Measurements from ENCODE around the gene ERG. TPM values are rescaled to one million over a fixed set of nuclear protein-coding genes. Genes with fewer than 3 reads are reported as not detected.

ERG gene
- total RNA-seq, 1 experiment from 2014 or later: not detected

DNA sequence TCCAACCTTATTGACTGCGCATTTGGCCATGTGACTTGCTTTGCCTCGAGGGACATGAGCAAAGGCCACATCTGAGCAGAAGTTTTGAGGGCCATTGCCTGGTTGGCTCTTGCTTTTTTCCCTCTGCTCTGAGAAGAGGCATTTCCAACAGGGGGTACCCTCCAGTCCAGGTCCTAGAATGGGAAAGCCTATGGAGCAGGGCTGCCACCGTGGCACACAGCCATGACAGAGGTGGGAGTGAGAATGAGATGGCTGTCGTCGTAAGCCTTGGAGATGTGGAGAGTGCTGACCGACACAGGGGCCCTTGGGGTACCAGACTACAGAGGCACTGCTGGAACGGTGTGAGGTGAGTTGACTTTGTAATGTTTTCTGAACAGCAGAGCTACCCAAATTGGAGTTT is 138.4 kb downstream of the ERG start:
- intact Hi-C loops (cut with micrococcal nuclease; ENCODE audit: unreplicated experiment): loop anchor here (5.0 kb wide), 1 partner anchor 648 kb away; no protein-coding TSS in a partner anchor
- no peaks in the 10 kb centered on the region for H3K9me3 Mint-ChIP-seq (ENCODE audit: low read depth, unreplicated experiment)
- no peaks in the 10 kb centered on the region for H3K4me1 Mint-ChIP-seq (ENCODE audit: low read depth, unreplicated experiment)
- TF ChIP-seq, protein P1, sequence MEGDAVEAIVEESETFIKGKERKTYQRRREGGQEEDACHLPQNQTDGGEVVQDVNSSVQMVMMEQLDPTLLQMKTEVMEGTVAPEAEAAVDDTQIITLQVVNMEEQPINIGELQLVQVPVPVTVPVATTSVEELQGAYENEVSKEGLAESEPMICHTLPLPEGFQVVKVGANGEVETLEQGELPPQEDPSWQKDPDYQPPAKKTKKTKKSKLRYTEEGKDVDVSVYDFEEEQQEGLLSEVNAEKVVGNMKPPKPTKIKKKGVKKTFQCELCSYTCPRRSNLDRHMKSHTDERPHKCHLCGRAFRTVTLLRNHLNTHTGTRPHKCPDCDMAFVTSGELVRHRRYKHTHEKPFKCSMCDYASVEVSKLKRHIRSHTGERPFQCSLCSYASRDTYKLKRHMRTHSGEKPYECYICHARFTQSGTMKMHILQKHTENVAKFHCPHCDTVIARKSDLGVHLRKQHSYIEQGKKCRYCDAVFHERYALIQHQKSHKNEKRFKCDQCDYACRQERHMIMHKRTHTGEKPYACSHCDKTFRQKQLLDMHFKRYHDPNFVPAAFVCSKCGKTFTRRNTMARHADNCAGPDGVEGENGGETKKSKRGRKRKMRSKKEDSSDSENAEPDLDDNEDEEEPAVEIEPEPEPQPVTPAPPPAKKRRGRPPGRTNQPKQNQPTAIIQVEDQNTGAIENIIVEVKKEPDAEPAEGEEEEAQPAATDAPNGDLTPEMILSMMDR (IDR thresholded peaks at IDR 0.05; ENCODE audit: unreplicated experiment): no peak
- no peak overlapping the region for H3K4me3 Mint-ChIP-seq (ENCODE audit: low read depth, unreplicated experiment)
- peaks cover 42% of the 10 kb centered on the region for H3K27me3 Mint-ChIP-seq (ENCODE audit: unreplicated experiment)
- H3K36me3 Mint-ChIP-seq (ENCODE audit: insufficient read depth, unreplicated experiment): no peaks in the 10 kb centered on the region
- H3K27ac Mint-ChIP-seq (ENCODE audit: unreplicated experiment): no peak overlapping the region
- CTCF ChIA-PET: no interaction called here
- BruUV-seq (replicated peaks): no TSS peak
- no peak for DNase-seq

DNA sequence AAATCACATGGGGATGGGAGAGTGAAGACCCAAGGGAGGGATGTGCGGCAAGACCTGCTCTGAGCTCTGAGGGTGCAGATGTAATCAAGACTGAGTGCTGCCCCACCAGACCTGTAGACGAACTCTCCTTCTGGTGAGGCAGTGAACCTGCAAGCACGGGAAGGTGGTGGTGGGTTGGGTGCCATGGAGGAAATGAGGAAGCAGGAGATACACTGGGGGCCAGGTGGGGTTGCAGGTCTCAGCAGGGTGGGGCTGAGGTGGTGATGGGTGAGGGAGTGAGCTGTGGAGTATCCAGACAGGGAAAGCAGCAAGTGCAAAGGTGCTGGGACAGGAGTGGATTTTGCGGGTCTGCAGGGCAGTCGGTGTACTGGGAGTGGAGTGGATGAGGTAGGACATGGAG is 139.2 kb downstream of the ERG start:
- no TSS peak for BruUV-seq (replicated peaks)
- Mint-ChIP-seq H3K4me3 (ENCODE audit: low read depth, unreplicated experiment) (no peak overlapping the region), H3K27ac (ENCODE audit: unreplicated experiment) (no peak overlapping the region)

DNA sequence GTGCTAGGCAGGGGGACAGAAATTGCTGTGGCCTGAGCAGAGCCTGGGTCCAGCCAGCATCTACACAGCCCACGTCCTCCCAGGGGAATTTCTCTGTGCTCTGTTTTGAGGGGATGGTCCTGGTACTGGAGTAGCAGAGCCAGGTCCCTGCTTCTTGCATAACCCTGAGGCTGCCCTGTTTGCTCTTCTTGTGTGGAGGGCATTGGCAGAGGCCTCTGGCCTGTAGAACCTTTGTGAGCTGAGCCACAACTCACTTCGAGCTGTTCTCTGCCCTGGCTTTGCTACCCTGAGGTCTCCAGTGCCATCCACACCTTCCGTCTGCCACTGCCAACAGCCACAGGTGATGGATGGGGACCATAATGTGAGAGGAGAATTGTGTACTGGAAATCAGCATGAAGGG is 139.6 kb downstream of the ERG start:
- no peak for DNase-seq
- H3K27ac Mint-ChIP-seq (ENCODE audit: unreplicated experiment): no peak overlapping the region
- peaks cover 42% of the 10 kb centered on the region for H3K27me3 Mint-ChIP-seq (ENCODE audit: unreplicated experiment)
- no peaks in the 10 kb centered on the region for H3K9me3 Mint-ChIP-seq (ENCODE audit: low read depth, unreplicated experiment)
- no peak overlapping the region for H3K4me3 Mint-ChIP-seq (ENCODE audit: low read depth, unreplicated experiment)
- CTCF ChIA-PET: no interaction called here
- BruUV-seq (replicated peaks): no TSS peak
- intact Hi-C loops (cut with micrococcal nuclease; ENCODE audit: unreplicated experiment): loop anchor here (5.0 kb wide), 1 partner anchor 646 kb away; no protein-coding TSS in a partner anchor
- TF ChIP-seq, protein P1 (IDR thresholded peaks at IDR 0.05; ENCODE audit: unreplicated experiment): no peak
- no peaks in the 10 kb centered on the region for H3K4me1 Mint-ChIP-seq (ENCODE audit: low read depth, unreplicated experiment)
- no peaks in the 10 kb centered on the region for H3K36me3 Mint-ChIP-seq (ENCODE audit: insufficient read depth, unreplicated experiment)

More for the DNA sequence above, 139.2 kb downstream of the ERG start:
- Mint-ChIP-seq H3K27me3 (ENCODE audit: unreplicated experiment) (peaks cover 42% of the 10 kb centered on the region), H3K9me3 (ENCODE audit: low read depth, unreplicated experiment) (no peaks in the 10 kb centered on the region), H3K4me1 (ENCODE audit: low read depth, unreplicated experiment) (no peaks in the 10 kb centered on the region), H3K36me3 (ENCODE audit: insufficient read depth, unreplicated experiment) (no peaks in the 10 kb centered on the region)
- CTCF ChIA-PET: no interaction called here
- TF ChIP-seq, protein P1 (IDR thresholded peaks at IDR 0.05; ENCODE audit: unreplicated experiment): no peak
- DNase-seq: no peak
- intact Hi-C loops (cut with micrococcal nuclease; ENCODE audit: unreplicated experiment): loop anchor here (5.0 kb wide), 1 partner anchor 647 kb away; no protein-coding TSS in a partner anchor

DNA sequence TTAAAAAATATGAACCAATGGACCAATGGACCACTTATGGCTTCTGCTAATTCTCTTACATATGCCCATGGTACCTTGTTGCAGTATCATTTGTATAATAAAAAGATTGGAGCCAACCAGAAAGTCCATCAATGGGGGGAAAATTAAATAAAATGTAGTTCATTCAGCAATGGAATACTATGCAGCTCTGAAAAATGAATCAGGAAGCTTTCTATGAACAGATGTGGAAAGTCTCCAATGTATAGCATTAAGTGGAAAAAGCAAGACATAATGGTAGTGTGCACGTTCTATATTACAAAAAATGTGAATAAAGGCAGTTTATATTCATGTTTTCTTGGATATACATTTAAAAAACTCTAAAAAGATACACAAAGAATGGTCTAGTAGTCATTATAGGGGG is 140.2 kb downstream of the ERG start:
- Mint-ChIP-seq H3K27me3 (ENCODE audit: unreplicated experiment) (peaks cover 42% of the 10 kb centered on the region), H3K36me3 (ENCODE audit: insufficient read depth, unreplicated experiment) (no peaks in the 10 kb centered on the region), H3K4me1 (ENCODE audit: low read depth, unreplicated experiment) (no peaks in the 10 kb centered on the region), H3K4me3 (ENCODE audit: low read depth, unreplicated experiment) (no peak overlapping the region), H3K9me3 (ENCODE audit: low read depth, unreplicated experiment) (no peaks in the 10 kb centered on the region), H3K27ac (ENCODE audit: unreplicated experiment) (no peak overlapping the region)
- TF ChIP-seq, protein P1 (IDR thresholded peaks at IDR 0.05; ENCODE audit: unreplicated experiment): no peak
- BruUV-seq (replicated peaks): no TSS peak
- intact Hi-C loops (cut with micrococcal nuclease; ENCODE audit: unreplicated experiment): loop anchor here (5.0 kb wide), 1 partner anchor 646 kb away; no protein-coding TSS in a partner anchor
- DNase-seq: no peak
- CTCF ChIA-PET: no interaction called here

Measured in Calu3 (cell line).